Vagina (tissue), 2 donors: ENCODE data around the gene ZBTB12.

ENCODE experiments used
- CTCF ChIP-seq, 3 experiments: fragments of 450-650 bp in 2 of 3; fragments of 200-600 bp in 1 of 3; sonication (generic) in 1 of 3; IDR thresholded peaks; one replicate each; pipeline ENCODE4 v1.5.1; 2017 to 2019; ENCODE audit warnings: antibody characterized with exemption in 3 of 3, mild to moderate bottlenecking in 2 of 3, moderate library complexity in 2 of 3
- POLR2A ChIP-seq, 2 donors: fragments of 450-650 bp; IDR thresholded peaks; one replicate each; pipeline ENCODE4 v1.6.1; 2017; ENCODE audit warnings: antibody characterized with exemption in 2 of 2, mild to moderate bottlenecking in 2 of 2, moderate library complexity in 2 of 2
- POLR2AphosphoS5 ChIP-seq, 2 donors: sonication (generic); formaldehyde crosslinking; IDR thresholded peaks; one replicate each; pipeline ENCODE4 v1.9.0; 2017; ENCODE audit warnings: antibody characterized with exemption in 2 of 2, mild to moderate bottlenecking in 2 of 2, low read depth in 1 of 2; ENCODE audit not compliant: insufficient read depth in 1 of 2

GRCh38 chr6:31930962-31931361 is 29.1 kb upstream of the ZBTB12 start:
- TF ChIP-seq CTCF (IDR thresholded peaks at IDR 0.05) (no peak), POLR2AphosphoS5 (IDR thresholded peaks at IDR 0.05; ENCODE audit: insufficient read depth in 1 of 2, low read depth in 1 of 2) (no peak), POLR2A (IDR thresholded peaks at IDR 0.05) (no peak)
